PC-9 (cell line): Measurements from ENCODE around the gene HTR3D.

Source experiments
- CTCF ChIP-seq: fragments of 200-600 bp; sonication (generic); conservative IDR thresholded peaks from 2 replicates; pipeline ENCODE4 v1.6.1; 2017; ENCODE audit warnings: mixed run types, antibody characterized with exemption, mild to moderate bottlenecking, moderate library complexity
- EZH2 ChIP-seq: fragments of 200-600 bp; sonication (generic); IDR thresholded peaks from 2 replicates; pipeline ENCODE4 v1.8.0; 2017; ENCODE audit warnings: antibody characterized with exemption, low read depth

- no peak for TF ChIP-seq EZH2
- no peak for TF ChIP-seq CTCF
These were observed 23.4 kb upstream of the HTR3D start for GRCh38 chr3:184008161-184008560.
